Upper lobe of left lung (tissue), 4 donors: Measurements from ENCODE around the gene NFKBIB.

Experiments
- CTCF ChIP-seq, 6 experiments: fragments of 450-650 bp in 4 of 6; fragments of 200-600 bp in 2 of 6; sonication (generic) in 2 of 6; IDR thresholded peaks; one replicate each; pipeline ENCODE4 v1.5.1; 2016 to 2019; ENCODE audit warnings: antibody characterized with exemption in 6 of 6
- EP300 ChIP-seq, 4 donors: sonication (generic); formaldehyde crosslinking; IDR thresholded peaks; one replicate each; pipeline ENCODE4 v1.5.1; 2017; ENCODE audit warnings: antibody characterized with exemption in 4 of 4, control low read depth in 2 of 4
- POLR2A ChIP-seq, 4 donors: fragments of 450-650 bp; IDR thresholded peaks; one replicate each; pipeline ENCODE4 v1.5.1; 2016 to 2017; ENCODE audit warnings: antibody characterized with exemption in 4 of 4, mild to moderate bottlenecking in 2 of 4
- POLR2AphosphoS5 ChIP-seq, 2 donors: sonication (generic); formaldehyde crosslinking; IDR thresholded peaks; one replicate each; pipeline ENCODE4 v1.5.1; 2017; ENCODE audit warnings: antibody characterized with exemption in 2 of 2

- TF ChIP-seq CTCF (IDR thresholded peaks at IDR 0.05) (no peak), POLR2A (IDR thresholded peaks at IDR 0.05) (no peak), EP300 (IDR thresholded peaks at IDR 0.05) (no peak), POLR2AphosphoS5 (IDR thresholded peaks at IDR 0.05) (no peak)
These were observed 6.9 kb upstream of the NFKBIB start for GRCh38 chr19:38892841-38893240.
